Stimulated activated CD4-positive, alpha-beta T cell treated with anti-CD3 and anti-CD28 coated beads, Interleukin-2, amount 100 ng/mL, for 4 hours (primary cell): ENCODE results near the gene NOM1.

Experiments used
- DNase-seq: peaks from one replicate; pipeline ENCODE4 v3.0.0-alpha.2; 2020; ENCODE audit warnings: low read depth

The NOM1 gene

GRCh38 chr7:157016352-157017041 lies 67.0 kb downstream of the NOM1 start:
- DNase-seq = peak; percentile 6

GRCh38 chr7:157017149-157017548 lies 67.6 kb downstream of the NOM1 start:
- DNase-seq = no peak

GRCh38 chr7:157017603-157018327 lies 68.3 kb downstream of the NOM1 start:
- no peak for DNase-seq

- no peak for DNase-seq
Observed at GRCh38 chr7:157018328-157018996, 69.0 kb downstream of the NOM1 start.

- no peak for DNase-seq
Observed at GRCh38 chr7:157018997-157019608, 69.6 kb downstream of the NOM1 start.

- no peak for DNase-seq
Observed at GRCh38 chr7:157019718-157020451, 70.4 kb downstream of the NOM1 start.

GRCh38 chr7:157020514-157021070 lies 71.1 kb downstream of the NOM1 start:
- DNase-seq = no peak

- DNase-seq = no peak
Observed at GRCh38 chr7:157021071-157021870, 71.8 kb downstream of the NOM1 start.

- no peak for DNase-seq
Observed at GRCh38 chr7:157021871-157022680, 72.6 kb downstream of the NOM1 start.
